Hepatocyte (in vitro differentiated cells): Measurements from ENCODE around the gene MAPK1.

Experiments
- EZH2 ChIP-seq: fragments of 200-600 bp; sonication (generic); IDR thresholded peaks from 2 replicates; pipeline ENCODE4 v1.6.1; 2016; ENCODE audit warnings: antibody characterized with exemption, mild to moderate bottlenecking, borderline replicate concordance
- TF ChIP-seq, protein P1 (sequence below): fragments of 200-600 bp; sonication (generic); IDR thresholded peaks from 2 replicates; pipeline ENCODE4 v1.5.1; 2016; ENCODE audit warnings: antibody characterized with exemption, mild to moderate bottlenecking; ENCODE audit not compliant: poor library complexity

DNA sequence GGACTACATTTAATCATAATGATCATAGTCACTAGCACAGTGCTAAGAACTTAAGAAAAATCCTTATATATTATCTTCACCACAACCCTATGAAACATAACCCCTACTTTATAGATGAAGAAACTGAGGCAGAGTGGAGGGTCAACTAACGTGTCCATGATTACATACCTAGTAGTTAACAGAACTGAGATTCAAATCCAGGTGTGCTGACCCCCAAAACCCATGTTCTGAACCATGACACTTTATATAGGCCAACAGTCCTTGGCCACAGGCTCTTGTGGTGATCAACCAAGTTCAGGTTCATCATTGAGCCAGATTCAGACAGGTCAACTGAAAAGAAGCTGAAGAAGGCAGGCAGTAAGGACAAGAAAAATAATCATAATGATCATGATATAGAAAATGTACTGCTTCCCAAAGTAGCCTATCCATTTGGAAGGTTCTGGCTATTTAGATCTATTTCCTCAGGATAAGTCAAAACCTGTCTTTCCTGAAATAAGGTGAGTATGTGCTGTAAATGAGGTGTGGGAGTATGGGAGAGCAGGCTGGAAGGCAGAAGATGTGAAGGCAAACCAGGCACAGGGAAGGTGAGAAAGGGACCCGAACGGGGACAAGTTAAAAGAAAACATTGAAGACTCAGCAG, 39.7 kb downstream of the MAPK1 start:
- TF ChIP-seq, protein P1, sequence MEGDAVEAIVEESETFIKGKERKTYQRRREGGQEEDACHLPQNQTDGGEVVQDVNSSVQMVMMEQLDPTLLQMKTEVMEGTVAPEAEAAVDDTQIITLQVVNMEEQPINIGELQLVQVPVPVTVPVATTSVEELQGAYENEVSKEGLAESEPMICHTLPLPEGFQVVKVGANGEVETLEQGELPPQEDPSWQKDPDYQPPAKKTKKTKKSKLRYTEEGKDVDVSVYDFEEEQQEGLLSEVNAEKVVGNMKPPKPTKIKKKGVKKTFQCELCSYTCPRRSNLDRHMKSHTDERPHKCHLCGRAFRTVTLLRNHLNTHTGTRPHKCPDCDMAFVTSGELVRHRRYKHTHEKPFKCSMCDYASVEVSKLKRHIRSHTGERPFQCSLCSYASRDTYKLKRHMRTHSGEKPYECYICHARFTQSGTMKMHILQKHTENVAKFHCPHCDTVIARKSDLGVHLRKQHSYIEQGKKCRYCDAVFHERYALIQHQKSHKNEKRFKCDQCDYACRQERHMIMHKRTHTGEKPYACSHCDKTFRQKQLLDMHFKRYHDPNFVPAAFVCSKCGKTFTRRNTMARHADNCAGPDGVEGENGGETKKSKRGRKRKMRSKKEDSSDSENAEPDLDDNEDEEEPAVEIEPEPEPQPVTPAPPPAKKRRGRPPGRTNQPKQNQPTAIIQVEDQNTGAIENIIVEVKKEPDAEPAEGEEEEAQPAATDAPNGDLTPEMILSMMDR, result no peak
- TF ChIP-seq EZH2, result no peak
